PFSK-1 (cell line): ENCODE results near the gene TEDC2.

Experiments
- FOXP2 ChIP-seq: optimal IDR thresholded peaks from 2 replicates; pipeline ENCODE3; 2011; ENCODE audit warnings: borderline replicate concordance, control low read depth, inconsistent platforms; ENCODE audit not compliant: insufficient read depth; ENCODE audit errors: extremely low read length, extremely low read depth
- POLR2AphosphoS5 ChIP-seq: IDR thresholded peaks from 2 replicates; pipeline ENCODE4 v1.6.1; 2012; ENCODE audit warnings: low read depth, mild to moderate bottlenecking, control low read depth, low read length, moderate library complexity
- REST ChIP-seq, 2 experiments: IDR thresholded peaks; 2 replicates each; pipeline versions ENCODE4 v1.6.1 to v1.8.0; 2011 to 2012; ENCODE audit warnings: low read depth in 2 of 2, low read length in 2 of 2, control low read depth in 1 of 2, inconsistent platforms in 1 of 2, mild to moderate bottlenecking in 1 of 2, moderate library complexity in 1 of 2; ENCODE audit not compliant: insufficient read depth in 1 of 2
- SIN3A ChIP-seq: IDR thresholded peaks from 2 replicates; pipeline ENCODE4 v1.6.1; 2012; ENCODE audit warnings: mild to moderate bottlenecking, low read length, moderate library complexity, borderline replicate concordance; ENCODE audit not compliant: insufficient read depth
- TAF1 ChIP-seq: IDR thresholded peaks from 2 replicates; pipeline ENCODE4 v1.6.1; 2012; ENCODE audit warnings: low read length, control low read depth, borderline replicate concordance; ENCODE audit not compliant: insufficient read depth

GRCh38 chr16:2438121-2438520, 21.8 kb upstream of the TEDC2 start:
- no peak for TF ChIP-seq POLR2AphosphoS5
- TF ChIP-seq TAF1 = no peak
- no peak for TF ChIP-seq REST (IDR thresholded peaks at IDR 0.05; ENCODE audit: insufficient read depth in 1 of 2, low read depth in 2 of 2, low read length in 2 of 2)
- TF ChIP-seq SIN3A = no peak
- no peak for TF ChIP-seq FOXP2
